Measurements from ENCODE around the gene GGACT. TPM values are rescaled to one million over a fixed set of nuclear protein-coding genes. Genes with fewer than 3 reads are reported as not detected.
A peak's percentile ranks its signal among the peaks of the same experiment; 100 is the strongest.

The GGACT gene
- total and polyA plus RNA-seq, 2 donors from 2014 or later = 9.3 to 15.6 TPM

DNA sequence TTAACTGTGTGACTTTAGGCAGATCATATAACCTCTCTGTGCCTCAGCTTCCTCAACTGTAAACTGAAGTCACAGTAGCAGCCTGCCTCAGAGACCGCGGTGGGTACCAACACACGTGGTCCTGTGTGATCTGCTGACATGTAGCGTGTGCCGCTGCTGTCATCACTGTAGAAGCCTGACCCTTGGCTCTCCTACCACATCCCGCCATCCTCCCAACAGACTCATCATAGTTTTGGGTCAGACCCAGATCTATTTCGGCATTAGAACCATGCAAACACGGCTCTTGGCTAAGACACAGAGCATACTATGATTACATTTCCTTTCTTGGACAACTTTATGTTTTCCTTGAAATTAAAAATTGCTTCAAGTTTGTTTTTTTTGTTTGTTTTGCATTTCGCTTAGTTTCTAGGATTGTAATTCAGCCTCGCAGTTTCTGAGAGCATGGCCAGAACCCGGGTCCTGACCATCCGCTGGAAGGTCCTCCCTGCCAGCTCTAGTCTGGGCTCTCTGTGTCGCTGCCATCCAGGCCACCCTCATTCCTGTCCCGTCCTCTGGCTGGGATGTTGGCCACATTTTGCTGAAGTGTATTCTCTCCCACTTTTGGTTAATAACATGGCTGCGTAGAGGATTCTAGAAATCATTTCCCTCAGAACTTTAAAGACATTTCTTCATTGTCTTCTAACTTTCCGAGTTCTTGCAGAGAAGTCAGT lies 53.0 kb downstream of the GGACT start:
- Histone ChIP-seq H3K27me3 (ENCODE audit: control insufficient read depth, insufficient read depth, low read length) (no peaks in the 10 kb centered on the region), H3K27ac (ENCODE audit: low read depth in 2 of 2, low read length in 2 of 2) (no peak overlapping the region), H3K4me3 (ENCODE audit: low read length in 3 of 3) (no peak overlapping the region), H3K9me3 (ENCODE audit: control insufficient read depth in 2 of 3, insufficient read depth in 1 of 3, low read length in 3 of 3) (no peaks in the 10 kb centered on the region), H3K4me1 (ENCODE audit: control insufficient read depth in 2 of 3, insufficient read depth in 2 of 3, low read depth in 1 of 3, low read length in 3 of 3) (peaks cover 0 to 13% (median 7%) of the 10 kb centered on the region in 3 donors), H3K36me3 (ENCODE audit: control insufficient read depth in 2 of 3, insufficient read depth in 3 of 3, low read length in 3 of 3) (peaks cover 0 to 6% (median 0%) of the 10 kb centered on the region in 3 donors), H3K9ac (ENCODE audit: low read length in 3 of 3) (no peak overlapping the region)
- TF ChIP-seq, protein P1, sequence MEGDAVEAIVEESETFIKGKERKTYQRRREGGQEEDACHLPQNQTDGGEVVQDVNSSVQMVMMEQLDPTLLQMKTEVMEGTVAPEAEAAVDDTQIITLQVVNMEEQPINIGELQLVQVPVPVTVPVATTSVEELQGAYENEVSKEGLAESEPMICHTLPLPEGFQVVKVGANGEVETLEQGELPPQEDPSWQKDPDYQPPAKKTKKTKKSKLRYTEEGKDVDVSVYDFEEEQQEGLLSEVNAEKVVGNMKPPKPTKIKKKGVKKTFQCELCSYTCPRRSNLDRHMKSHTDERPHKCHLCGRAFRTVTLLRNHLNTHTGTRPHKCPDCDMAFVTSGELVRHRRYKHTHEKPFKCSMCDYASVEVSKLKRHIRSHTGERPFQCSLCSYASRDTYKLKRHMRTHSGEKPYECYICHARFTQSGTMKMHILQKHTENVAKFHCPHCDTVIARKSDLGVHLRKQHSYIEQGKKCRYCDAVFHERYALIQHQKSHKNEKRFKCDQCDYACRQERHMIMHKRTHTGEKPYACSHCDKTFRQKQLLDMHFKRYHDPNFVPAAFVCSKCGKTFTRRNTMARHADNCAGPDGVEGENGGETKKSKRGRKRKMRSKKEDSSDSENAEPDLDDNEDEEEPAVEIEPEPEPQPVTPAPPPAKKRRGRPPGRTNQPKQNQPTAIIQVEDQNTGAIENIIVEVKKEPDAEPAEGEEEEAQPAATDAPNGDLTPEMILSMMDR (IDR thresholded peaks at IDR 0.05; ENCODE audit: borderline replicate concordance, extremely low read depth, insufficient read depth) = no peak
- DNase-seq (no peak), FAIRE-seq (no peak)
- intact Hi-C loops (cut with DNase I) = no loop called here

DNA sequence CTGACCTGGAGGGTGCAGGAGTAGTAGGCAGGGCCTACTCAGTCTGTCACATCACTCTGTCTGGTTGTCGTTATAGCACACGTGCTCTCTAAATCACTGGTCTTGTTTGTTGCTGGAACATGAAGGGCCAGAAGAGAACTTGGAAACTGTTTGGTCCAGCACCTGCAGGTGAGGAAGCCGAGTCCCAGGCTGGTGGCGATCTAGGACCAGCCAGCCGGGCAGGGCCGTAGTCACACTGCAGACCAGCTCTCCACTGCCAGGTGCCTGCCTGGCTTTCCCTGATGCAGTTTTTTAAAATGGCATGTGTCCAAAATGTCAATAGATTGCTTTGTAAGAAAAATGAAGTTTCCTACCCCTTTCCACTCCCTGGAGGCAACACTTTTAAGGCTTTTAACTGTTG lies 53.7 kb downstream of the GGACT start:
- Histone ChIP-seq H3K9me3 (ENCODE audit: control insufficient read depth in 2 of 3, insufficient read depth in 1 of 3, low read length in 3 of 3) (no peaks in the 10 kb centered on the region), H3K27me3 (ENCODE audit: control insufficient read depth, insufficient read depth, low read length) (no peaks in the 10 kb centered on the region), H3K9ac (ENCODE audit: low read length in 3 of 3) (no peak overlapping the region), H3K4me3 (ENCODE audit: low read length in 3 of 3) (no peak overlapping the region), H3K27ac (ENCODE audit: low read depth in 2 of 2, low read length in 2 of 2) (no peak overlapping the region), H3K4me1 (ENCODE audit: control insufficient read depth in 2 of 3, insufficient read depth in 2 of 3, low read depth in 1 of 3, low read length in 3 of 3) (peaks cover 0 to 13% (median 7%) of the 10 kb centered on the region in 3 donors), H3K36me3 (ENCODE audit: control insufficient read depth in 2 of 3, insufficient read depth in 3 of 3, low read length in 3 of 3) (peaks cover 0 to 12% (median 0%) of the 10 kb centered on the region in 3 donors)
- FAIRE-seq = no peak
- intact Hi-C loops (cut with DNase I) = no loop called here
- DNase-seq = no peak
- TF ChIP-seq, protein P1 (IDR thresholded peaks at IDR 0.05; ENCODE audit: borderline replicate concordance, extremely low read depth, insufficient read depth) = no peak

DNA sequence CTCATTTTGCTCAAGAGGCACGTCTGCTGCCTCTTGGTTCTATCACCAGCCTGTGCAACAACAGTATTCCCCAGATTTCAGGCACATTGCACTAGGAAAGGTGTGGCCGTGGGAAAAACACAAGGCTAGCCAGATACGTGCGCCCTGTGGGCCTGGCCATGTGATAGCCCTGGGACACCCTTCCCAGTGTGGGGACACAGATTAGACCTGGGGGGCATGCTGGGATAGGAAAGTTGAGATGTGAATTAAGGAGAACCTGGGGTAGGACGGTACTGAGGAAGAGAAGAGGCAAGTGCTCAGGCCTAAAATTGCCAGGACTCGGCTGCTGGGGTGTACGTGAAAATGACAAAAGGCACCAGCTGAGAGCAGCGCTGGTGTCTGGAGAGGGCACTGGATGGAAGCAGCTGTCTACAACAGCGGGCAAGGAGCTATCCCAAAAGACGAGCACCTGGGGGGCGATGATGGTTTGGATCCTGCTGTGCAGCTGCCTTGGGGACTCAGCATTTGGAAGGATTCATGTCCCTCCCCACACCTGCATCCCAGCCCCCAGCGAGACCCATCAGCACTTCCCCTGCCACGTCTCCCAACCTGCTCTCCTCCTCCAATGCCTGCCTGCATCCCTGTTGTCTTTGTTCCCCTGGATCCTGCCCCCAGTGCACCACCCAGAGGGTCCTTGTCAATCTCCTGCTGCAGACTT lies 54.3 kb downstream of the GGACT start:
- DNase-seq = no peak
- Histone ChIP-seq H3K27me3 (ENCODE audit: control insufficient read depth, insufficient read depth, low read length) (no peaks in the 10 kb centered on the region), H3K4me3 (ENCODE audit: low read length in 3 of 3) (no peak overlapping the region), H3K9ac (ENCODE audit: low read length in 3 of 3) (peak overlapping the region in 1 of 3 donors; percentile 2), H3K9me3 (ENCODE audit: control insufficient read depth in 2 of 3, insufficient read depth in 1 of 3, low read length in 3 of 3) (no peaks in the 10 kb centered on the region), H3K27ac (ENCODE audit: low read depth in 2 of 2, low read length in 2 of 2) (peak overlapping the region; percentile 35 to 88), H3K4me1 (ENCODE audit: control insufficient read depth in 2 of 3, insufficient read depth in 2 of 3, low read depth in 1 of 3, low read length in 3 of 3) (peaks cover 0 to 13% (median 7%) of the 10 kb centered on the region in 3 donors), H3K36me3 (ENCODE audit: control insufficient read depth in 2 of 3, insufficient read depth in 3 of 3, low read length in 3 of 3) (peaks cover 0 to 14% (median 0%) of the 10 kb centered on the region in 3 donors)
- intact Hi-C loops (cut with DNase I) = no loop called here
- TF ChIP-seq, protein P1 (IDR thresholded peaks at IDR 0.05; ENCODE audit: borderline replicate concordance, extremely low read depth, insufficient read depth) = no peak
- no peak for FAIRE-seq
